Upper lobe of left lung (tissue), 6 donors: ENCODE results near the gene LTB. TPM values are rescaled to one million over a fixed set of nuclear protein-coding genes. Genes with fewer than 3 reads are reported as not detected.

Experiments
- ATAC-seq, 2 donors: fragments of 200-7000 bp; cut with Tn5 transposase; one replicate each; pipeline ENCODE4 v1.9.1; 2022; ENCODE audit warnings: mild to moderate bottlenecking in 2 of 2, moderate library complexity in 2 of 2; ENCODE audit not compliant: low FRiP score in 2 of 2
- DNase-seq, 2 donors: peaks; one replicate each; pipeline ENCODE4 v3.0.0-alpha.2; 2019 to 2020
- H3K27ac ChIP-seq, 4 donors: fragments of 200-600 bp; sonication (generic); one replicate each; pipeline ENCODE4 v1.5.1; 2016 to 2019
- H3K27me3 ChIP-seq, 4 donors: fragments of 200-600 bp; sonication (generic); one replicate each; pipeline ENCODE4 v1.5.1; 2017 to 2019
- H3K36me3 ChIP-seq, 4 donors: fragments of 200-600 bp; sonication (generic); one replicate each; pipeline ENCODE4 v1.5.1; 2016 to 2019
- H3K4me1 ChIP-seq, 4 donors: fragments of 200-600 bp; sonication (generic); one replicate each; pipeline ENCODE4 v1.5.1; 2018 to 2019
- H3K4me3 ChIP-seq, 4 donors: fragments of 200-600 bp; sonication (generic); one replicate each; pipeline ENCODE4 v1.5.1; 2017 to 2019; ENCODE audit warnings: mild to moderate bottlenecking in 2 of 4, moderate library complexity in 1 of 4
- H3K9me3 ChIP-seq, 4 donors: fragments of 200-600 bp; sonication (generic); one replicate each; pipeline ENCODE4 v1.5.1; 2018 to 2019
- CTCF ChIP-seq, 6 experiments: fragments of 450-650 bp in 4 of 6; fragments of 200-600 bp in 2 of 6; sonication (generic) in 2 of 6; IDR thresholded peaks; one replicate each; pipeline ENCODE4 v1.5.1; 2016 to 2019; ENCODE audit warnings: antibody characterized with exemption in 6 of 6
- EP300 ChIP-seq, 4 donors: sonication (generic); formaldehyde crosslinking; IDR thresholded peaks; one replicate each; pipeline ENCODE4 v1.5.1; 2017; ENCODE audit warnings: antibody characterized with exemption in 4 of 4, control low read depth in 2 of 4
- POLR2A ChIP-seq, 4 donors: fragments of 450-650 bp; IDR thresholded peaks; one replicate each; pipeline ENCODE4 v1.5.1; 2016 to 2017; ENCODE audit warnings: antibody characterized with exemption in 4 of 4, mild to moderate bottlenecking in 2 of 4
- POLR2AphosphoS5 ChIP-seq, 2 donors: sonication (generic); formaldehyde crosslinking; IDR thresholded peaks; one replicate each; pipeline ENCODE4 v1.5.1; 2017; ENCODE audit warnings: antibody characterized with exemption in 2 of 2
- WGBS, 2 donors: methylation state at CpG; one replicate each; pipeline ENCODE4 v1.1.5; 2017 to 2018; 5-methylcytosine and 5-hydroxymethylcytosine counted together
- total RNA-seq, 6 donors: library from RNA; depleted of rRNA in 4 of 6; stranded (reverse); fragments of >200 nt in 4 of 6; gene quantifications; one replicate each; pipeline versions ENCODE4 v1.1.0 to v1.2.1, GENCODE V29; 2016 to 2021
- donor health status: DM: no; HTN: no; CAD: no; lungs with moderate emphysema.
- donor health status: DM: no; HTN: yes; CAD: no; lungs with severe emphysema.

Gene LTB
- total RNA-seq, 6 donors from 2014 or later, result 1.3 to 18.7 (median 8.2) TPM; not detected in 3

- peaks cover 0 to 13% (median 4%) of the 10 kb centered on the region in 4 donors for H3K4me1 ChIP-seq
- H3K9me3 ChIP-seq, result no peaks in the 10 kb centered on the region
- H3K27ac ChIP-seq, result peak overlapping the region; percentile 64 to 82 (median 74)
- ATAC-seq (peak; percentile 44 to 72), DNase-seq (peak in 1 of 2 donors; percentile 49)
- peak overlapping the region in 1 of 4 donors; percentile 43 for H3K4me3 ChIP-seq
- TF ChIP-seq CTCF (IDR thresholded peaks at IDR 0.05) (no peak), EP300 (IDR thresholded peaks at IDR 0.05) (no peak), POLR2AphosphoS5 (IDR thresholded peaks at IDR 0.05) (no peak)
- H3K27me3 ChIP-seq, result no peaks in the 10 kb centered on the region
- H3K36me3 ChIP-seq, result no peaks in the 10 kb centered on the region
- WGBS, 2 donors, result 48 to 51% methylated on average over 8 of the region's 8 CpGs
These were observed 31.9 kb upstream of the LTB start for GRCh38 chr6:31614075-31614619.

GRCh38 chr6:31610968-31611367, 28.7 kb upstream of the LTB start:
- no peak overlapping the region for H3K4me3 ChIP-seq
- peaks cover 0 to 10% (median 3%) of the 10 kb centered on the region in 4 donors for H3K4me1 ChIP-seq
- no peaks in the 10 kb centered on the region for H3K9me3 ChIP-seq
- TF ChIP-seq POLR2A (IDR thresholded peaks at IDR 0.05), result no peak
- no peaks in the 10 kb centered on the region for H3K27me3 ChIP-seq
- 64 to 72% methylated on average over 4 of the region's 4 CpGs for WGBS, 2 donors
- DNase-seq (no peak), ATAC-seq (no peak)
- no peak overlapping the region for H3K27ac ChIP-seq
- no peaks in the 10 kb centered on the region for H3K36me3 ChIP-seq

- DNase-seq, result no peak
- no peaks in the 10 kb centered on the region for H3K36me3 ChIP-seq
- no peak overlapping the region for H3K4me3 ChIP-seq
- no peaks in the 10 kb centered on the region for H3K27me3 ChIP-seq
- ATAC-seq, result no peak
- peaks cover 0 to 9% (median 3%) of the 10 kb centered on the region in 4 donors for H3K4me1 ChIP-seq
- WGBS, 2 donors, result 65 to 73% methylated on average over 8 of the region's 8 CpGs
- TF ChIP-seq EP300 (IDR thresholded peaks at IDR 0.05) (no peak), CTCF (IDR thresholded peaks at IDR 0.05) (no peak), POLR2AphosphoS5 (IDR thresholded peaks at IDR 0.05) (no peak), POLR2A (IDR thresholded peaks at IDR 0.05) (no peak)
- no peaks in the 10 kb centered on the region for H3K9me3 ChIP-seq
- H3K27ac ChIP-seq, result no peak overlapping the region
These were observed 27.5 kb upstream of the LTB start for GRCh38 chr6:31609519-31610406.

GRCh38 chr6:31607317-31607716, 25.1 kb upstream of the LTB start:
- no peak for TF ChIP-seq POLR2AphosphoS5 (IDR thresholded peaks at IDR 0.05)
- no peak for TF ChIP-seq CTCF (IDR thresholded peaks at IDR 0.05)
- no peak for TF ChIP-seq POLR2A (IDR thresholded peaks at IDR 0.05)
- TF ChIP-seq EP300 (IDR thresholded peaks at IDR 0.05), result no peak
- WGBS, 2 donors, result 78 to 91% methylated on average over 1 of the region's 1 CpG

GRCh38 chr6:31597006-31597405, 14.8 kb upstream of the LTB start:
- no peak overlapping the region for H3K4me3 ChIP-seq
- peak; percentile 63 to 75 for ATAC-seq
- WGBS, 2 donors, result 24% methylated on average over 2 of the region's 2 CpGs
- TF ChIP-seq EP300 (IDR thresholded peaks at IDR 0.05) (no peak), CTCF (IDR thresholded peaks at IDR 0.05) (peak; percentile 17 to 61 (median 52))
- peaks cover 0 to 5% (median 1%) of the 10 kb centered on the region in 4 donors for H3K4me1 ChIP-seq
- H3K36me3 ChIP-seq, result no peaks in the 10 kb centered on the region
- no peak for DNase-seq
- H3K27me3 ChIP-seq, result no peaks in the 10 kb centered on the region
- H3K27ac ChIP-seq, result no peak overlapping the region
- H3K9me3 ChIP-seq, result no peaks in the 10 kb centered on the region

More at GRCh38 chr6:31607317-31607716, 25.1 kb upstream of the LTB start:
- no peaks in the 10 kb centered on the region for H3K27me3 ChIP-seq
- H3K27ac ChIP-seq, result no peak overlapping the region
- no peaks in the 10 kb centered on the region for H3K36me3 ChIP-seq
- no peak overlapping the region for H3K4me3 ChIP-seq
- DNase-seq, result no peak
- H3K4me1 ChIP-seq, result no peaks in the 10 kb centered on the region
- ATAC-seq, result no peak
- H3K9me3 ChIP-seq, result no peaks in the 10 kb centered on the region
